HCT116 (cell line): ENCODE measurements around the gene ITPR1. TPM values are rescaled to one million over a fixed set of nuclear protein-coding genes. Genes with fewer than 3 reads are reported as not detected.

ENCODE experiments used
- ATAC-seq: fragments of 200-7000 bp; cut with Tn5 transposase; 2 replicates; pipeline ENCODE4 v1.9.1; 2020; ENCODE audit warnings: mild to moderate bottlenecking, moderate library complexity
- BruUV-seq: library from RNA; stranded (reverse); fragments of 400-500 nt; replicated peaks from 2 replicates; lab custom pipeline; 2021; lab: Mats Ljungman, UMichigan
- CTCF ChIA-PET: fragments of 300-600 bp; sonication (Branson Sonifier 250); formaldehyde crosslinking; loops from one replicate; lab custom pipeline; 2021; ENCODE audit warnings: antibody characterized with exemption; lab: Charles Lee
- POLR2A ChIA-PET: fragments of 300-600, 350-600 bp; sonication (Branson Sonifier 250); formaldehyde crosslinking; loops from one replicate; lab custom pipeline; 2021; ENCODE audit warnings: antibody characterized with exemption; lab: Charles Lee
- RAD21 ChIA-PET, 2 experiments: fragments of 300-600 bp; sonication (Branson Sonifier 250); formaldehyde crosslinking; loops; one replicate each; lab custom pipeline; 2023; ENCODE audit warnings: low total read pairs in 2 of 2; ENCODE audit not compliant: uncharacterized antibody in 2 of 2, unreplicated experiment in 2 of 2, low non-redundant PET in 1 of 2; lab: Charles Lee
- DNase-seq: peaks from one replicate; pipeline ENCODE4 v3.0.0-alpha.2; 2010; ENCODE audit warnings: low read depth, low spot score
- H2AFZ ChIP-seq: fragments of 200-600 bp; shearing (Covaris generic), sonication (generic); 2 replicates; pipeline ENCODE4 v1.6.1; 2017; ENCODE audit warnings: low read depth, mixed run types, mixed read lengths, antibody characterized with exemption, low read length; ENCODE audit not compliant: poor library complexity, severe bottlenecking
- H3K27ac ChIP-seq: 2 replicates; pipeline ENCODE4 v1.5.1; 2012; ENCODE audit warnings: low read depth, low read length
- H3K27me3 ChIP-seq: fragments of 200-600 bp; sonication (generic); 2 replicates; pipeline ENCODE4 v1.6.1; 2016; ENCODE audit warnings: mixed run types, low read length, mixed read lengths; ENCODE audit not compliant: insufficient read depth
- H3K36me3 ChIP-seq, 2 experiments: fragments of 200-500 bp in 1 of 2; fragments of 200-600 bp in 1 of 2; sonication (Bioruptor generic) in 1 of 2; sonication (generic) in 1 of 2; 2 replicates each; pipeline versions ENCODE4 v1.5.1 to v1.6.1; 2014 to 2016; ENCODE audit warnings: low read length in 2 of 2, inconsistent platforms in 1 of 2, mixed read lengths in 1 of 2, mixed run types in 1 of 2; ENCODE audit not compliant: insufficient read depth in 2 of 2, control insufficient read depth in 1 of 2
- H3K4me1 ChIP-seq, 2 experiments: fragments of 200-600 bp in 1 of 2; sonication (generic) in 1 of 2; 2 replicates each; pipeline versions ENCODE4 v1.5.1 to v1.6.1; 2012 to 2017; ENCODE audit warnings: low read length in 2 of 2, inconsistent platforms in 1 of 2, mild to moderate bottlenecking in 1 of 2, mixed read lengths in 1 of 2, mixed run types in 1 of 2, moderate library complexity in 1 of 2; ENCODE audit not compliant: insufficient read depth in 2 of 2, control insufficient read depth in 1 of 2
- H3K4me2 ChIP-seq: fragments of 200-600 bp; sonication (generic); 2 replicates; pipeline ENCODE4 v1.6.1; 2017; ENCODE audit warnings: mixed run types, low read length, mixed read lengths
- H3K4me3 ChIP-seq, 2 experiments: fragments of 200-600 bp in 1 of 2; sonication (generic) in 1 of 2; replicated peaks in 1 of 2; 2 replicates each; pipeline ENCODE4 v1.5.1; 2011 to 2016; ENCODE audit warnings: low read length in 2 of 2, control low read depth in 1 of 2, low read depth in 1 of 2, mild to moderate bottlenecking in 1 of 2, mixed read lengths in 1 of 2, mixed run types in 1 of 2
- H3K79me2 ChIP-seq: fragments of 200-600 bp; sonication (generic); 2 replicates; pipeline ENCODE4 v1.6.1; 2017; ENCODE audit warnings: mild to moderate bottlenecking, mixed run types, low read length, moderate library complexity, mixed read lengths; ENCODE audit not compliant: insufficient read depth
- H3K9ac ChIP-seq: fragments of 200-600 bp; sonication (generic); 2 replicates; pipeline ENCODE4 v1.6.1; 2016; ENCODE audit warnings: low read length, mixed read lengths
- H3K9me2 ChIP-seq: fragments of 200-600 bp; sonication (generic), shearing (Covaris generic); 2 replicates; pipeline ENCODE4 v1.6.1; 2017; ENCODE audit warnings: mixed run types, mild to moderate bottlenecking, moderate library complexity; ENCODE audit not compliant: insufficient read depth
- H3K9me3 ChIP-seq, 2 experiments: fragments of 200-500 bp in 1 of 2; fragments of 200-600 bp in 1 of 2; sonication (Bioruptor generic) in 1 of 2; sonication (generic) in 1 of 2; 2 replicates each; pipeline ENCODE4 v1.6.1; 2014 to 2017; ENCODE audit warnings: low read length in 2 of 2, mixed read lengths in 2 of 2, inconsistent platforms in 1 of 2, low read depth in 1 of 2, mild to moderate bottlenecking in 1 of 2, mixed run types in 1 of 2, moderate library complexity in 1 of 2; ENCODE audit not compliant: control insufficient read depth in 1 of 2, insufficient read depth in 1 of 2
- H4K20me1 ChIP-seq: fragments of 200-600 bp; sonication (generic), shearing (Covaris generic); 2 replicates; pipeline ENCODE4 v1.6.1; 2017; ENCODE audit warnings: mixed run types, mild to moderate bottlenecking, moderate library complexity; ENCODE audit not compliant: insufficient read depth
- CBX3 ChIP-seq: IDR thresholded peaks from 2 replicates; pipeline ENCODE4 v1.6.1; 2012; ENCODE audit warnings: low read depth
- CEBPB ChIP-seq: IDR thresholded peaks from 2 replicates; pipeline ENCODE4 v1.6.1; 2012; ENCODE audit warnings: low read depth
- EGR1 ChIP-seq: IDR thresholded peaks from 2 replicates; pipeline ENCODE4 v1.6.1; 2012; ENCODE audit warnings: low read depth
- EZH2phosphoT487 ChIP-seq: fragments of 200-600 bp; IDR thresholded peaks from 2 replicates; pipeline ENCODE4 v1.6.1; 2018; ENCODE audit warnings: antibody characterized with exemption, borderline replicate concordance
- FOSL1 ChIP-seq: IDR thresholded peaks from 2 replicates; pipeline ENCODE4 v1.6.1; 2012; ENCODE audit warnings: low read depth
- JUND ChIP-seq: IDR thresholded peaks from 2 replicates; pipeline ENCODE4 v1.6.1; 2012
- POLR2A ChIP-seq: IDR thresholded peaks from 2 replicates; pipeline ENCODE4 v1.7.0; 2011; ENCODE audit warnings: borderline replicate concordance; ENCODE audit not compliant: insufficient read depth, insufficient read length; ENCODE audit errors: extremely low read depth
- POLR2AphosphoS5 ChIP-seq: IDR thresholded peaks from 2 replicates; pipeline ENCODE4 v1.6.1; 2011; ENCODE audit warnings: mild to moderate bottlenecking, low read depth, low read length, moderate library complexity
- SRF ChIP-seq: IDR thresholded peaks from 2 replicates; pipeline ENCODE4 v1.6.1; 2012; ENCODE audit warnings: low read depth
- YY1 ChIP-seq: IDR thresholded peaks from 2 replicates; pipeline ENCODE4 v1.6.1; 2011; ENCODE audit warnings: low read length, low read depth, moderate library complexity, mild to moderate bottlenecking; ENCODE audit not compliant: insufficient replicate concordance; ENCODE audit errors: extremely low read depth
- ZFX ChIP-seq: fragments of 450-650 bp; IDR thresholded peaks from 2 replicates; pipeline ENCODE4 v1.6.1; 2017
- ZNF274 ChIP-seq: fragments of 200-500 bp; sonication (Bioruptor generic); IDR thresholded peaks from 2 replicates; pipeline ENCODE4 v1.6.1; 2014; ENCODE audit warnings: mild to moderate bottlenecking, low read depth, low read length, inconsistent platforms
- intact Hi-C: fragments of 100-400 bp; cut with micrococcal nuclease; formaldehyde crosslinking; loops from 2 replicates; pipeline ENCODE4 v1.10.0; 2022
- total RNA-seq: library from RNA; stranded (reverse); gene quantifications from one replicate; pipeline ENCODE4 v1.2.1, GENCODE V29; 2021; ENCODE audit not compliant: unreplicated experiment
- TF ChIP-seq, protein P1 (sequence below): IDR thresholded peaks from 2 replicates; pipeline ENCODE4 v1.6.1; 2012
- TF ChIP-seq, protein P2 (sequence below), 3 experiments: fragments of 200-600 bp in 1 of 3; sonication (generic) in 1 of 3; IDR thresholded peaks in 2 of 3; conservative IDR thresholded peaks in 1 of 3; 2 replicates each; pipeline ENCODE4 v1.5.1; 2012 to 2017; ENCODE audit warnings: low read depth in 2 of 3, low read length in 2 of 3, antibody characterized with exemption in 1 of 3, borderline replicate concordance in 1 of 3, control low read depth in 1 of 3, mild to moderate bottlenecking in 1 of 3, mixed read lengths in 1 of 3, mixed run types in 1 of 3, moderate library complexity in 1 of 3; ENCODE audit not compliant: insufficient read depth in 1 of 3

Gene ITPR1
- total RNA-seq, 1 experiment from 2014 or later: 9.2 TPM

DNA sequence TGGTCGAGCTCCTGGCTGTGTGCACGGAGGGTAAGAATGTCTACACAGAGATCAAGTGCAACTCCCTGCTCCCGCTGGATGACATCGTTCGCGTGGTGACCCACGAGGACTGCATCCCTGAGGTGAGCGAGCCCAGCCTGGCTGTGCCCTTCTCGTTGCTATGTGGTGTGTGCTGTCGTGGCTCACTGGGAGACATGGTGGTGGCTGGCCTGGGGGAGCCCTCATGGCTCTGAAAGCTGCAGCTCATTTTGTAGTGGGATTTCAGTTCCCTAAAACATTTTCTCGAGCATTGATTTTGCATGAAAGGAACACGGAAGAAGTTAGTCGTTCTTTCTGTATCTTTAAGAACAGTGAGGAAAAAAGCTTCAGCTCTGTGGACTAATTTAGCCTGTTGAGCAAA lies 200.5 kb downstream of the ITPR1 start:
- Histone ChIP-seq H2AFZ (no peak overlapping the region), H3K9ac (no peak overlapping the region), H3K27me3 (no peaks in the 10 kb centered on the region), H3K9me2 (no peaks in the 10 kb centered on the region), H3K36me3 (no peaks in the 10 kb centered on the region), H3K27ac (no peak overlapping the region), H3K4me1 (no peaks in the 10 kb centered on the region), H3K4me2 (no peak overlapping the region)
- POLR2A ChIA-PET: interaction anchor here (0.6 kb wide), 1 partner anchor 191 kb away, joined by 3 read pairs; no protein-coding TSS in a partner anchor
- RAD21 ChIA-PET: no interaction called here
- no peak for DNase-seq
- no peak for ATAC-seq
- no peak for TF ChIP-seq POLR2AphosphoS5
- no peak for TF ChIP-seq FOSL1
- TF ChIP-seq POLR2A: no peak
- TF ChIP-seq, protein P1, sequence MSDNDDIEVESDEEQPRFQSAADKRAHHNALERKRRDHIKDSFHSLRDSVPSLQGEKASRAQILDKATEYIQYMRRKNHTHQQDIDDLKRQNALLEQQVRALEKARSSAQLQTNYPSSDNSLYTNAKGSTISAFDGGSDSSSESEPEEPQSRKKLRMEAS: no peak
- TF ChIP-seq ZNF274: no peak
- TF ChIP-seq JUND: no peak
- TF ChIP-seq, protein P2, sequence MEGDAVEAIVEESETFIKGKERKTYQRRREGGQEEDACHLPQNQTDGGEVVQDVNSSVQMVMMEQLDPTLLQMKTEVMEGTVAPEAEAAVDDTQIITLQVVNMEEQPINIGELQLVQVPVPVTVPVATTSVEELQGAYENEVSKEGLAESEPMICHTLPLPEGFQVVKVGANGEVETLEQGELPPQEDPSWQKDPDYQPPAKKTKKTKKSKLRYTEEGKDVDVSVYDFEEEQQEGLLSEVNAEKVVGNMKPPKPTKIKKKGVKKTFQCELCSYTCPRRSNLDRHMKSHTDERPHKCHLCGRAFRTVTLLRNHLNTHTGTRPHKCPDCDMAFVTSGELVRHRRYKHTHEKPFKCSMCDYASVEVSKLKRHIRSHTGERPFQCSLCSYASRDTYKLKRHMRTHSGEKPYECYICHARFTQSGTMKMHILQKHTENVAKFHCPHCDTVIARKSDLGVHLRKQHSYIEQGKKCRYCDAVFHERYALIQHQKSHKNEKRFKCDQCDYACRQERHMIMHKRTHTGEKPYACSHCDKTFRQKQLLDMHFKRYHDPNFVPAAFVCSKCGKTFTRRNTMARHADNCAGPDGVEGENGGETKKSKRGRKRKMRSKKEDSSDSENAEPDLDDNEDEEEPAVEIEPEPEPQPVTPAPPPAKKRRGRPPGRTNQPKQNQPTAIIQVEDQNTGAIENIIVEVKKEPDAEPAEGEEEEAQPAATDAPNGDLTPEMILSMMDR (IDR thresholded peaks at IDR 0.05 in 2 of 3, conservative IDR thresholded peaks at IDR 0.05 in 1 of 3; ENCODE audit: borderline replicate concordance in 1 of 3, insufficient read depth in 1 of 3, low read depth in 2 of 3, low read length in 2 of 3): no peak
- TF ChIP-seq YY1: no peak
- TF ChIP-seq CEBPB: no peak
- no peak for TF ChIP-seq EZH2phosphoT487
- TF ChIP-seq SRF: no peak
- no peak for TF ChIP-seq CBX3
- TF ChIP-seq EGR1: no peak
- TF ChIP-seq ZFX: no peak
- TF ChIP-seq, all 23 proteins: peak for 0
- intact Hi-C loops: no loop called here
- no peaks in the 10 kb centered on the region; a peak in 1 of 4 replicates for H3K9me3 ChIP-seq
- no peaks in the 10 kb centered on the region for H3K79me2 ChIP-seq
- BruUV-seq: no TSS peak
- no peak overlapping the region for H3K4me3 ChIP-seq
- CTCF ChIA-PET: no interaction called here
- no peaks in the 10 kb centered on the region for H4K20me1 ChIP-seq
